SU-DHL-6 (cell line): Measurements from ENCODE around the gene PTPRN2.

Experiments used
- EZH2phosphoT487 ChIP-seq: fragments of 200-600 bp; sonication (generic), shearing (Covaris generic); conservative IDR thresholded peaks from 2 replicates; pipeline ENCODE4 v1.6.1; 2018; ENCODE audit warnings: mild to moderate bottlenecking, antibody characterized with exemption, low read length, moderate library complexity, mixed read lengths
- TF ChIP-seq, protein P1 (sequence below): fragments of 200-600 bp; sonication (generic); IDR thresholded peaks from one replicate; pipeline ENCODE4 v1.5.1; 2017; ENCODE audit warnings: antibody characterized with exemption, mild to moderate bottlenecking, low read length, moderate library complexity; ENCODE audit not compliant: insufficient read depth, poor library complexity, severe bottlenecking

DNA sequence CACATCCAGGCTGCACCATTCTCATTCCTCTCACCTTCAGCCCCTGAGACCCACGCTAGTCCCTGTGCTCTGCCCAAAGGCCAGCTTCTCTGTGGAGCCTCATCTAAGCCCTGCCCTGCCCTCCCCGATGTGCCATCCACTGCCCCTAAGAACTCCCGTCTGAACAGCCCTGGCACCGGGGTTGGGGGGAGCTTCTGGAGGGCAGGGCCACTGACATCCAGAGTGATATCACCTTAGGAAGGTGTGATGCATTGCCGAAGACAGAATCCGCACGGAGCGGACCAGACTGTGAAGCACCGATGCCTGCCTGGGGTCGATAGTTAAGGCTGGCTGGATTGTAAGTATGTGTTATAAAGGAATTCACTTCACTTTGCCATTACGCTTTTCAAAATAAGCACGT lies 511.0 kb downstream of the PTPRN2 start:
- TF ChIP-seq, protein P1, sequence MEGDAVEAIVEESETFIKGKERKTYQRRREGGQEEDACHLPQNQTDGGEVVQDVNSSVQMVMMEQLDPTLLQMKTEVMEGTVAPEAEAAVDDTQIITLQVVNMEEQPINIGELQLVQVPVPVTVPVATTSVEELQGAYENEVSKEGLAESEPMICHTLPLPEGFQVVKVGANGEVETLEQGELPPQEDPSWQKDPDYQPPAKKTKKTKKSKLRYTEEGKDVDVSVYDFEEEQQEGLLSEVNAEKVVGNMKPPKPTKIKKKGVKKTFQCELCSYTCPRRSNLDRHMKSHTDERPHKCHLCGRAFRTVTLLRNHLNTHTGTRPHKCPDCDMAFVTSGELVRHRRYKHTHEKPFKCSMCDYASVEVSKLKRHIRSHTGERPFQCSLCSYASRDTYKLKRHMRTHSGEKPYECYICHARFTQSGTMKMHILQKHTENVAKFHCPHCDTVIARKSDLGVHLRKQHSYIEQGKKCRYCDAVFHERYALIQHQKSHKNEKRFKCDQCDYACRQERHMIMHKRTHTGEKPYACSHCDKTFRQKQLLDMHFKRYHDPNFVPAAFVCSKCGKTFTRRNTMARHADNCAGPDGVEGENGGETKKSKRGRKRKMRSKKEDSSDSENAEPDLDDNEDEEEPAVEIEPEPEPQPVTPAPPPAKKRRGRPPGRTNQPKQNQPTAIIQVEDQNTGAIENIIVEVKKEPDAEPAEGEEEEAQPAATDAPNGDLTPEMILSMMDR, result no peak
- no peak for TF ChIP-seq EZH2phosphoT487
